ENCODE measurements around the gene ACOD1.

DNA sequence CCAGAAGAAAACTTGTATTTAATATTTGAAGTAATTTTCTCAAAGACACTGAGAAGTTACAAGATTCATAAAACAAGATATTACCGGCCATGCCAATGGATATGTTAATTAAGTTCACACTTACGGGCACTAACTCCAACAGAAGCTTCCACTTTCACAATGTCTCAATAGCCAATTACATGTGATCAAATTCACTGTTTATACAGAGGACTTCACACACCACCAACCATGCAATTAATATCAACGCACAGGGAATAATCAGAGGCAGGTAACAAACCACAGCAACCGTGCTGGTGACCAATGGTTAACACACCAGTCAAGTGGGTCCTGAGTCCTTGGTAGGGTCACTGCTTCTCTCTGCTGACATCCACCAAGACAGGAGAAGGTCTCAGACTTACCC lies 5.9 kb upstream of the ACOD1 start:
- TF ChIP-seq TAF1 (IDR thresholded peaks at IDR 0.05; ENCODE audit: borderline replicate concordance, low read depth, low read length) (no peak), POLR2AphosphoS5 (IDR thresholded peaks at IDR 0.05; ENCODE audit: low read depth, low read length) (no peak)

Measured in GM12892 (cell line).